Lower leg skin (tissue), 3 donors: ENCODE measurements around the gene ADGRD1.
"Not testable (repeated sequence)": the region's sequence is repeated elsewhere in the genome, so short reads cannot be mapped to it uniquely, and the experiment has no call there.

ENCODE experiments used
- CTCF ChIP-seq, 3 donors: fragments of 450-650 bp; IDR thresholded peaks; one replicate each; pipeline ENCODE4 v1.5.1; 2016; ENCODE audit warnings: antibody characterized with exemption in 3 of 3, mild to moderate bottlenecking in 3 of 3, moderate library complexity in 2 of 3
- POLR2A ChIP-seq, 2 donors: fragments of 450-650 bp; IDR thresholded peaks; one replicate each; pipeline ENCODE4 v1.6.1; 2016 to 2017; ENCODE audit warnings: antibody characterized with exemption in 2 of 2, mild to moderate bottlenecking in 1 of 2, moderate library complexity in 1 of 2

GRCh38 chr12:130995386-130995969 is 41.8 kb downstream of the ADGRD1 start:
- TF ChIP-seq CTCF, POLR2A (IDR thresholded peaks at IDR 0.05): not testable (repeated sequence)
